B cell (primary cell): ENCODE data around the gene PLCB3. TPM values are rescaled to one million over a fixed set of nuclear protein-coding genes. Genes with fewer than 3 reads are reported as not detected.

ENCODE experiments used
- ATAC-seq: fragments of 200-7000 bp; cut with Tn5 transposase; one replicate; pipeline ENCODE4 v1.10.0; 2021; ENCODE audit warnings: low read depth, mild to moderate bottlenecking, moderate number of reproducible peaks, moderate library complexity
- CTCF ChIA-PET: fragments of 350-600 bp; sonication (Branson Sonifier 250); formaldehyde crosslinking; loops from one replicate; lab custom pipeline; 2021; ENCODE audit warnings: antibody characterized with exemption, inconsistent platforms; lab: Charles Lee
- POLR2A ChIA-PET: fragments of 350-600 bp; sonication (Branson Sonifier 250); formaldehyde crosslinking; loops from one replicate; lab custom pipeline; 2021; ENCODE audit warnings: antibody characterized with exemption; lab: Charles Lee
- DNase-seq: peaks from one replicate; pipeline ENCODE4 v3.0.0; 2013
- H2AFZ ChIP-seq: 2 replicates; pipeline ENCODE4 v1.6.1; 2012; ENCODE audit warnings: mild to moderate bottlenecking, low read depth, low read length; ENCODE audit not compliant: insufficient read depth, poor library complexity, severe bottlenecking
- H3K27ac ChIP-seq, 2 donors: 1 replicate in 1 of 2; 2 replicates in 1 of 2; pipeline ENCODE4 v1.5.1; 2012 to 2013; ENCODE audit warnings: low read length in 2 of 2, mild to moderate bottlenecking in 2 of 2, moderate library complexity in 1 of 2
- H3K27me3 ChIP-seq, 4 experiments: fragments of 200-600 bp in 1 of 4; sonication (generic) in 1 of 4; replicated peaks in 1 of 4; 1 replicate in 2 of 4; 2 replicates in 2 of 4; pipeline versions ENCODE4 v1.6.1 to v1.7.0; 2013 to 2016; ENCODE audit warnings: low read length in 3 of 4, mild to moderate bottlenecking in 2 of 4, mixed read lengths in 1 of 4, moderate library complexity in 1 of 4; ENCODE audit not compliant: insufficient read depth in 4 of 4, control insufficient read depth in 3 of 4; ENCODE audit errors: control extremely low read depth in 1 of 4
- H3K36me3 ChIP-seq, 2 experiments: replicated peaks in 1 of 2; 1 replicate in 1 of 2; 2 replicates in 1 of 2; pipeline versions ENCODE4 v1.6.1 to v1.7.1; 2013; ENCODE audit warnings: low read length in 1 of 2; ENCODE audit not compliant: insufficient read depth in 2 of 2, control insufficient read depth in 1 of 2; ENCODE audit errors: control extremely low read depth in 1 of 2, extremely low read depth in 1 of 2
- H3K4me1 ChIP-seq, 2 donors: fragments of 200-600 bp in 1 of 2; sonication (generic) in 1 of 2; 1 replicate in 1 of 2; 2 replicates in 1 of 2; pipeline versions ENCODE4 v1.5.1 to v1.6.1; 2013 to 2017; ENCODE audit warnings: low read length in 2 of 2; ENCODE audit not compliant: control insufficient read depth in 2 of 2, insufficient read depth in 2 of 2
- H3K4me2 ChIP-seq: replicated peaks from 2 replicates; pipeline ENCODE3; 2012; ENCODE audit warnings: mild to moderate bottlenecking, low read depth, low read length; ENCODE audit not compliant: poor library complexity, severe bottlenecking
- H3K4me3 ChIP-seq, 5 experiments: fragments of 200-600 bp in 1 of 5; sonication (generic) in 1 of 5; 1 replicate in 3 of 5; 2 replicates in 2 of 5; pipeline versions ENCODE4 v1.5.1 to v1.7.0; 2011 to 2016; ENCODE audit warnings: low read length in 4 of 5, mild to moderate bottlenecking in 4 of 5, low read depth in 2 of 5, control low read depth in 1 of 5, moderate library complexity in 1 of 5; ENCODE audit not compliant: insufficient read depth in 1 of 5; ENCODE audit errors: control extremely low read depth in 1 of 5, extremely low read depth in 1 of 5
- H3K79me2 ChIP-seq: fragments of 200-600 bp; sonication (generic); one replicate; pipeline ENCODE4 v1.6.0; 2016; ENCODE audit warnings: low read length; ENCODE audit not compliant: control insufficient read depth, insufficient read depth
- H3K9ac ChIP-seq: fragments of 200-600 bp; sonication (generic); 2 replicates; pipeline ENCODE4 v1.6.1; 2017; ENCODE audit warnings: mild to moderate bottlenecking, low read length, moderate library complexity
- H3K9me3 ChIP-seq, 3 donors: one replicate each; pipeline versions ENCODE4 v1.6.1 to v1.7.1; 2013; ENCODE audit warnings: low read length in 2 of 3; ENCODE audit not compliant: control insufficient read depth in 2 of 3, insufficient read depth in 1 of 3; ENCODE audit errors: control extremely low read depth in 1 of 3
- H4K20me1 ChIP-seq: 2 replicates; pipeline ENCODE4 v1.6.0; 2012; ENCODE audit warnings: mild to moderate bottlenecking, low read length; ENCODE audit not compliant: insufficient read depth, control insufficient read depth, poor library complexity, severe bottlenecking
- H3K27ac Mint-ChIP-seq: one replicate; pipeline ENCODE4 v1.8.0; 2021; ENCODE audit warnings: mixed read lengths
- H3K27me3 Mint-ChIP-seq: one replicate; pipeline ENCODE4 v1.8.0; 2021; ENCODE audit warnings: mixed read lengths
- H3K4me1 Mint-ChIP-seq: one replicate; pipeline ENCODE4 v1.8.0; 2021; ENCODE audit warnings: mixed read lengths
- H3K4me3 Mint-ChIP-seq: one replicate; pipeline ENCODE4 v1.8.0; 2021; ENCODE audit warnings: mixed read lengths
- H3K9me3 Mint-ChIP-seq: one replicate; pipeline ENCODE4 v1.8.0; 2022; ENCODE audit warnings: mixed read lengths; ENCODE audit not compliant: insufficient read depth
- EZH2 ChIP-seq: IDR thresholded peaks from 2 replicates; pipeline ENCODE4 v1.6.1; 2012; ENCODE audit warnings: borderline replicate concordance, low read depth, mild to moderate bottlenecking, moderate library complexity, low read length; ENCODE audit not compliant: insufficient read depth, poor library complexity, severe bottlenecking
- WGBS: methylation state at CpG from one replicate; pipeline ENCODE4 v1.1.5; 2013; ENCODE audit warnings: missing lambda C conversion rate; ENCODE audit not compliant: insufficient coverage; 5-methylcytosine and 5-hydroxymethylcytosine counted together
- intact Hi-C: fragments of 100-400 bp; cut with micrococcal nuclease; formaldehyde crosslinking; loops from one replicate; pipeline ENCODE4 v1.10.0; 2022
- polyA plus RNA-seq: library from polyadenylated mRNA; depleted of rRNA; stranded (reverse); fragments of >200 nt; gene quantifications from 2 replicates; pipeline ENCODE4 v1.2.3, GENCODE V29; 2012
- total RNA-seq, 2 donors: library from RNA; stranded (reverse); fragments of 120-200 nt in 1 of 2; gene quantifications; 1 replicate in 1 of 2; 2 replicates in 1 of 2; pipeline versions ENCODE4 v1.2.3 to v1.2.4, GENCODE V29; 2013 to 2022
- TF ChIP-seq, protein P1 (sequence below): fragments of 200-600 bp; IDR thresholded peaks from one replicate; pipeline ENCODE4 v1.8.0; 2022; ENCODE audit warnings: antibody characterized with exemption, mild to moderate bottlenecking

PLCB3 gene
- total and polyA plus RNA-seq, 2 donors (not counting 1 experiment from before 2014, with no cell fraction given) = 3.0 to 8.1 TPM

GRCh38 chr11:64290352-64291261 lies 39.3 kb downstream of the PLCB3 start:
- peak; percentile 32 for DNase-seq
- Histone ChIP-seq H3K4me3 (no peak overlapping the region), H4K20me1 (peaks cover 32% of the 10 kb centered on the region), H3K36me3 (no peaks in the 10 kb centered on the region), H3K9ac (no peak overlapping the region), H3K79me2 (peaks cover 12% of the 10 kb centered on the region), H3K9me3 (peaks cover 0 to 11% (median 0%) of the 10 kb centered on the region in 3 donors), H3K27ac (no peak overlapping the region), H3K4me2 (peak overlapping the region; percentile 89), H2AFZ (no peak overlapping the region), H3K27me3 (peaks cover 0 to 45% (median 30%) of the 10 kb centered on the region in 4 experiments), H3K4me1 (peaks cover 16 to 30% of the 10 kb centered on the region in 2 donors)
- ATAC-seq = no peak
- TF ChIP-seq EZH2 = peak; percentile 48
- TF ChIP-seq, protein P1, sequence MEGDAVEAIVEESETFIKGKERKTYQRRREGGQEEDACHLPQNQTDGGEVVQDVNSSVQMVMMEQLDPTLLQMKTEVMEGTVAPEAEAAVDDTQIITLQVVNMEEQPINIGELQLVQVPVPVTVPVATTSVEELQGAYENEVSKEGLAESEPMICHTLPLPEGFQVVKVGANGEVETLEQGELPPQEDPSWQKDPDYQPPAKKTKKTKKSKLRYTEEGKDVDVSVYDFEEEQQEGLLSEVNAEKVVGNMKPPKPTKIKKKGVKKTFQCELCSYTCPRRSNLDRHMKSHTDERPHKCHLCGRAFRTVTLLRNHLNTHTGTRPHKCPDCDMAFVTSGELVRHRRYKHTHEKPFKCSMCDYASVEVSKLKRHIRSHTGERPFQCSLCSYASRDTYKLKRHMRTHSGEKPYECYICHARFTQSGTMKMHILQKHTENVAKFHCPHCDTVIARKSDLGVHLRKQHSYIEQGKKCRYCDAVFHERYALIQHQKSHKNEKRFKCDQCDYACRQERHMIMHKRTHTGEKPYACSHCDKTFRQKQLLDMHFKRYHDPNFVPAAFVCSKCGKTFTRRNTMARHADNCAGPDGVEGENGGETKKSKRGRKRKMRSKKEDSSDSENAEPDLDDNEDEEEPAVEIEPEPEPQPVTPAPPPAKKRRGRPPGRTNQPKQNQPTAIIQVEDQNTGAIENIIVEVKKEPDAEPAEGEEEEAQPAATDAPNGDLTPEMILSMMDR = no peak
- no peaks in the 10 kb centered on the region for H3K9me3 Mint-ChIP-seq
- H3K4me3 Mint-ChIP-seq = peak overlapping the region; percentile 82
- ChIA-PET CTCF (interaction anchor here (1.3 to 6.8 kb wide), 4 partner anchors 12 to 86 kb away, joined by 3 to 47 read pairs (median 6); partner anchors contain the start of gene CATSPERZ), POLR2A (no interaction called here)
- peaks cover 28% of the 10 kb centered on the region for H3K27me3 Mint-ChIP-seq
- H3K27ac Mint-ChIP-seq = no peak overlapping the region
- intact Hi-C loops = no loop called here
- 70% methylated on average over 9 of the region's 10 CpGs for WGBS
- H3K4me1 Mint-ChIP-seq = peaks cover 17% of the 10 kb centered on the region
